Glutamatergic neuron (in vitro differentiated cells): ENCODE data around the gene ELFN1. TPM values are rescaled to one million over a fixed set of nuclear protein-coding genes. Genes with fewer than 3 reads are reported as not detected.
A peak's percentile ranks its signal among the peaks of the same experiment; 100 is the strongest.

ENCODE experiments used
- DNase-seq: peaks from one replicate; pipeline ENCODE4 v3.0.0; 2022
- H3K27ac Mint-ChIP-seq: one replicate; pipeline ENCODE4 v1.8.0; 2020; ENCODE audit warnings: mild to moderate bottlenecking, mixed read lengths, inconsistent platforms; ENCODE audit not compliant: unreplicated experiment
- H3K27me3 Mint-ChIP-seq: one replicate; pipeline ENCODE4 v1.8.0; 2020; ENCODE audit warnings: mild to moderate bottlenecking, moderate library complexity, mixed read lengths, inconsistent platforms; ENCODE audit not compliant: unreplicated experiment
- H3K36me3 Mint-ChIP-seq: one replicate; pipeline ENCODE4 v1.8.0; 2020; ENCODE audit warnings: mild to moderate bottlenecking, mixed read lengths, inconsistent platforms; ENCODE audit not compliant: unreplicated experiment
- H3K4me1 Mint-ChIP-seq: one replicate; pipeline ENCODE4 v1.8.0; 2020; ENCODE audit warnings: mild to moderate bottlenecking, low read depth, mixed read lengths, inconsistent platforms; ENCODE audit not compliant: unreplicated experiment
- H3K4me3 Mint-ChIP-seq: one replicate; pipeline ENCODE4 v1.8.0; 2020; ENCODE audit warnings: mild to moderate bottlenecking, mixed read lengths, inconsistent platforms; ENCODE audit not compliant: unreplicated experiment
- H3K9me3 Mint-ChIP-seq: one replicate; pipeline ENCODE4 v1.8.0; 2020; ENCODE audit warnings: mild to moderate bottlenecking, moderate library complexity, mixed read lengths, inconsistent platforms; ENCODE audit not compliant: unreplicated experiment
- total RNA-seq: library from RNA; stranded (reverse); fragmentation: NEBNext Ultra II Directional; extraction: Animal tissue kit (Norgen Biotek cat#: 25700); gene quantifications from one replicate; pipeline ENCODE4 v1.2.1, GENCODE V29; 2021; ENCODE audit not compliant: unreplicated experiment
- TF ChIP-seq, protein P1 (sequence below): fragments of 200-600 bp; sonication (generic); IDR thresholded peaks from one replicate; pipeline ENCODE4 v1.5.0; 2021; ENCODE audit not compliant: partially characterized antibody, unreplicated experiment

The ELFN1 gene
- total RNA-seq, 1 donor from 2014 or later = 40.0 TPM

DNA sequence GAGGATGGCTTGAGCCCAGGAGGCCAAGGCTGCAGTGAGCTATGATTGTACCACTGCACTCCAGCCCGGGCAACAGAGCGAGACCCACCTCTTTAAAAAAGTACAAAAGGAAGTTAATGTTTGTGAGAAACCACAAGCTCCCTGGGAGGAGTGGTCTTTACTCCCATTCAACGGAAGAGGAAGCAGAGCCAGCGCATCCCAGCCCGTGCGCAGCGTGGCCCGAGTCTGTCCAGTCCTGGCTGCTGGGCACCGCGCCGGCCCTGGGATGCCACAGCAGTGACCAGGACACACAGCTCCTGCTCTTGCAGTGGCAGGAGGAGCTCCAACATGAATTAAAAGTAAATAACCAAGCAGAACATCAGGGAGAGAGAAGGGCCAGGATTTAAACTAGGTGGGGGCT lies 68.4 kb downstream of the ELFN1 start:
- Mint-ChIP-seq H3K9me3 (peaks cover 11% of the 10 kb centered on the region), H3K36me3 (no peaks in the 10 kb centered on the region), H3K4me3 (no peak overlapping the region), H3K27me3 (peaks cover 3% of the 10 kb centered on the region), H3K27ac (no peak overlapping the region), H3K4me1 (peaks cover 26% of the 10 kb centered on the region)
- TF ChIP-seq, protein P1, sequence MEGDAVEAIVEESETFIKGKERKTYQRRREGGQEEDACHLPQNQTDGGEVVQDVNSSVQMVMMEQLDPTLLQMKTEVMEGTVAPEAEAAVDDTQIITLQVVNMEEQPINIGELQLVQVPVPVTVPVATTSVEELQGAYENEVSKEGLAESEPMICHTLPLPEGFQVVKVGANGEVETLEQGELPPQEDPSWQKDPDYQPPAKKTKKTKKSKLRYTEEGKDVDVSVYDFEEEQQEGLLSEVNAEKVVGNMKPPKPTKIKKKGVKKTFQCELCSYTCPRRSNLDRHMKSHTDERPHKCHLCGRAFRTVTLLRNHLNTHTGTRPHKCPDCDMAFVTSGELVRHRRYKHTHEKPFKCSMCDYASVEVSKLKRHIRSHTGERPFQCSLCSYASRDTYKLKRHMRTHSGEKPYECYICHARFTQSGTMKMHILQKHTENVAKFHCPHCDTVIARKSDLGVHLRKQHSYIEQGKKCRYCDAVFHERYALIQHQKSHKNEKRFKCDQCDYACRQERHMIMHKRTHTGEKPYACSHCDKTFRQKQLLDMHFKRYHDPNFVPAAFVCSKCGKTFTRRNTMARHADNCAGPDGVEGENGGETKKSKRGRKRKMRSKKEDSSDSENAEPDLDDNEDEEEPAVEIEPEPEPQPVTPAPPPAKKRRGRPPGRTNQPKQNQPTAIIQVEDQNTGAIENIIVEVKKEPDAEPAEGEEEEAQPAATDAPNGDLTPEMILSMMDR = no peak
- no peak for DNase-seq

DNA sequence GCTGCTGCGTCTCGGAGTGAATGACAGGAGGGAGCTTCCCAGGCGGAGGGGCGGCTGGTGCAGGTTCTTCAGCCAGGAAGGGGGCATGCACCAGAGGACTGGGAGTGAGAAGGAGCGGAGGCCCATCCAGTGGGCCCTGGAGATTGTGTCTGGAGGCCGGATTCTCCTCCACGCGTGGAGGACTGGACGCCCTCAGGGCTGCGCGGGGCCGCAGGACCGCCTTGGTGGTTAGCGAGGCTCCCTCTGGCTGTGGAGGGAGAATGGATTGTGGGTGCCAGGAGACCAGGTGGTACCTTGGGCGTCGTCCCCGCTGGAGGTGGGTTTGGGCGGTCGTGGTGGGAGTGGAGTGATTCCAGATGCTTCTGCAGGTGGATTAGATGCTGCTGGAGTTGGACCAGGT lies 68.9 kb downstream of the ELFN1 start:
- Mint-ChIP-seq H3K27ac (no peak overlapping the region), H3K4me3 (peak overlapping the region; percentile 38), H3K9me3 (peaks cover 11% of the 10 kb centered on the region), H3K4me1 (peaks cover 26% of the 10 kb centered on the region), H3K27me3 (peaks cover 3% of the 10 kb centered on the region), H3K36me3 (no peaks in the 10 kb centered on the region)
- TF ChIP-seq, protein P1 = no peak
- no peak for DNase-seq

DNA sequence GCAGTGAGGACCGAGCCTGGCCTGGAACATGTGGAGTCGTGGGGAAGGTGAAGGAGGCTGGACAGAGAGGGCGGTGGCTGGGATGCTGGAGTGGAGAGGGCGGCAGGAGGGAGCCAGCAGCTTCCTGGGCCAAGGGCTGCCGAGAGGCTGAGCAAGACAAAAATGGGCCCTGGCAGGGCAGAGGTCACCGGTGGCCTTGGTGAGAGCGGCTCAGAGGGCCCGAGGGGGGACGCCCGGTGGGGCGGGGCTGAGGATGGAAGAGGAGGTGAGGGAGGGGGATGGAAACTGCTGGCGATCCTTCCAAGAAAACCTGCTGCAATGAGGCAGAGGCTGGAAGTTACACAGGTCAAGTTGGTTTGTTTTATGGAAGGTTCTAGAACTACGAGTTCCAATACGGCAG lies 69.5 kb downstream of the ELFN1 start:
- Mint-ChIP-seq H3K27ac (no peak overlapping the region), H3K9me3 (peaks cover 11% of the 10 kb centered on the region), H3K4me1 (peaks cover 26% of the 10 kb centered on the region), H3K27me3 (peaks cover 3% of the 10 kb centered on the region), H3K36me3 (no peaks in the 10 kb centered on the region), H3K4me3 (peak overlapping the region; percentile 38)
- DNase-seq = no peak
- TF ChIP-seq, protein P1 = no peak

DNA sequence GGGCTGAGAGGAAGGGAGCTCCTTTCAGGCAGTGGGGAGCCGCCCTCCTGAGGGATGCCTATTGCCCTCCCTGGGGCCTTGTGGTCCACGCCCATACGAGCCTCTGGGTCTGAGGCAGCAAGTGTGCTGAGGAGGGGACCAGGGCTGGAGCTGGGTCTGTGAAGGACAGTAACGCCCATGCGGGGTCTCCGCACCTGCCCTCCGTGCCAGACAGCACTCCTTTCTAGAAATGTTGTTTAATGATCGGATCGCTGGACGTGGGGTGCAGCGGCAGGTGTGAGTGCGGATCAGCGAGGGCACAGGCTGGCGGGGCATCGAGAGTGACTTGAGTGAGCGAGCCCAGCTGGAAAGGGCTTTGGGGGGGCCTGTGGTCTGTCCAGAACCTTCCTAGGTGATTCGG lies 70.1 kb downstream of the ELFN1 start:
- TF ChIP-seq, protein P1 = no peak
- Mint-ChIP-seq H3K36me3 (no peaks in the 10 kb centered on the region), H3K27ac (no peak overlapping the region), H3K27me3 (peaks cover 3% of the 10 kb centered on the region), H3K4me1 (peaks cover 26% of the 10 kb centered on the region), H3K4me3 (no peak overlapping the region), H3K9me3 (peaks cover 11% of the 10 kb centered on the region)
- DNase-seq = no peak

DNA sequence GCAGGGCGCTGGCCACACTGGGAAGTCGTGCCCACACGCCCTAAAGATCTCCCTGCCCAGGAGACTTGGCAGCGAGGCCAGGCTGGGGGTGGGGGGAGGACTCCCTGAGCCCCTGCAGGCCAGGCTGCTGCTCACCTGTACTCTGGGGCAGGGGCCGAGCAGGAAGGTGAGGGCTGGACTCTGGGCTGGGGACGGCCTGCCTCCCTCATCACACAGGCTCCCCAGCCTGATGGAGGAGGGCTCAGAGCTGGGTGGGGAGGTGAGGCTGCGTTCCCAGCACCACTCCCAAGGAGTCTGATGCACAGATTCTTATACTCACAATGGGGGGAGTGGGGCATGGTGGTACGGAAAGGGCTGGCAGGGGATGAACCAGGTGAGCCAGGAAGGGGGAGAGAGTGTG lies 71.2 kb downstream of the ELFN1 start:
- Mint-ChIP-seq H3K4me1 (peaks cover 21% of the 10 kb centered on the region), H3K27ac (no peak overlapping the region), H3K27me3 (peaks cover 2% of the 10 kb centered on the region), H3K4me3 (no peak overlapping the region), H3K36me3 (no peaks in the 10 kb centered on the region), H3K9me3 (peaks cover 11% of the 10 kb centered on the region)
- DNase-seq = no peak
- TF ChIP-seq, protein P1 = no peak
